Stimulated activated CD4-positive, alpha-beta T cell treated with anti-CD3 and anti-CD28 coated beads, Interleukin-4, amount 100 ng/mL, for 24 hours (primary cell): ENCODE measurements around the gene LGR4.
"Not testable (repeated sequence)": the region's sequence is repeated elsewhere in the genome, so short reads cannot be mapped to it uniquely, and the experiment has no call there.

Source experiments
- DNase-seq: peaks from one replicate; pipeline ENCODE4 v3.0.0-alpha.2; 2020

The LGR4 gene

GRCh38 chr11:27472398-27473016, at the start of gene LGR4:
LGR4 (minus strand) TSS chr11:27472790; CDS start chr11:27472302, 488 bp downstream.
- DNase-seq = peak; percentile 75

GRCh38 chr11:27520226-27520625, 47.6 kb upstream of the LGR4 start:
- no peak for DNase-seq

- no peak for DNase-seq
These were observed 45.9 kb upstream of the LGR4 start for GRCh38 chr11:27518518-27518917.

GRCh38 chr11:27517490-27517889, 44.9 kb upstream of the LGR4 start:
- not testable (repeated sequence) for DNase-seq

GRCh38 chr11:27514558-27514957, 42.0 kb upstream of the LGR4 start:
- DNase-seq = no peak

GRCh38 chr11:27514076-27514475, 41.5 kb upstream of the LGR4 start:
- DNase-seq = no peak

- no peak for DNase-seq
These were observed 40.8 kb upstream of the LGR4 start for GRCh38 chr11:27513389-27513788.

GRCh38 chr11:27512238-27512637, 39.6 kb upstream of the LGR4 start:
- no peak for DNase-seq

- DNase-seq = no peak
These were observed 37.3 kb upstream of the LGR4 start for GRCh38 chr11:27509908-27510307.

GRCh38 chr11:27507557-27508322, 35.1 kb upstream of the LGR4 start:
- DNase-seq = no peak

GRCh38 chr11:27506200-27507182, 33.9 kb upstream of the LGR4 start, which contains the start of gene LIN7C:
LIN7C (minus strand) TSS chr11:27506769; CDS start chr11:27506752, 17 bp downstream.
- peak; percentile 96 for DNase-seq

GRCh38 chr11:27505781-27506180, 33.2 kb upstream of the LGR4 start:
- no peak for DNase-seq

- DNase-seq = no peak
These were observed 31.6 kb upstream of the LGR4 start for GRCh38 chr11:27504205-27504604.

- no peak for DNase-seq
These were observed 28.5 kb upstream of the LGR4 start for GRCh38 chr11:27501100-27501499.

GRCh38 chr11:27497911-27498310, 25.3 kb upstream of the LGR4 start:
- no peak for DNase-seq

- DNase-seq = no peak
These were observed 24.8 kb upstream of the LGR4 start for GRCh38 chr11:27497284-27497866.

GRCh38 chr11:27496461-27496860, 23.9 kb upstream of the LGR4 start:
- DNase-seq = no peak

- DNase-seq = no peak
These were observed 23.2 kb upstream of the LGR4 start for GRCh38 chr11:27495710-27496300.

- no peak for DNase-seq
These were observed 16.5 kb upstream of the LGR4 start for GRCh38 chr11:27489092-27489491.

GRCh38 chr11:27487706-27488105, 15.1 kb upstream of the LGR4 start:
- no peak for DNase-seq

GRCh38 chr11:27485930-27486773, 13.6 kb upstream of the LGR4 start:
- peak; percentile 54 for DNase-seq
